Lower lobe of right lung (tissue), 2 donors: ENCODE measurements around the gene MKX. TPM values are rescaled to one million over a fixed set of nuclear protein-coding genes. Genes with fewer than 3 reads are reported as not detected.

Experiments used
- ATAC-seq, 2 donors: fragments of 200-7000 bp; cut with Tn5 transposase; one replicate each; pipeline ENCODE4 v1.9.1; 2020 to 2022; ENCODE audit warnings: mild to moderate bottlenecking in 2 of 2, moderate library complexity in 2 of 2
- DNase-seq: peaks from one replicate; pipeline ENCODE4 v3.0.0-alpha.2; 2020
- H3K27ac ChIP-seq: fragments of 200-600 bp; one replicate; pipeline ENCODE4 v1.8.0; 2022
- H3K27me3 ChIP-seq: fragments of 200-600 bp; one replicate; pipeline ENCODE4 v1.8.0; 2022; ENCODE audit warnings: low read depth
- H3K36me3 ChIP-seq: fragments of 200-600 bp; one replicate; pipeline ENCODE4 v1.8.0; 2022; ENCODE audit warnings: mild to moderate bottlenecking
- H3K4me1 ChIP-seq: fragments of 200-600 bp; one replicate; pipeline ENCODE4 v1.8.0; 2022
- H3K4me3 ChIP-seq: fragments of 200-600 bp; one replicate; pipeline ENCODE4 v1.8.0; 2022; ENCODE audit warnings: mild to moderate bottlenecking
- H3K9me3 ChIP-seq: fragments of 200-600 bp; one replicate; pipeline ENCODE4 v1.8.0; 2022
- CTCF ChIP-seq: fragments of 200-600 bp; IDR thresholded peaks from one replicate; pipeline ENCODE4 v1.8.0; 2022; ENCODE audit warnings: antibody characterized with exemption, mild to moderate bottlenecking
- intact Hi-C: fragments of 100-400 bp; cut with DNase I; formaldehyde crosslinking; loops from one replicate; pipeline ENCODE4 v1.11.0; 2022
- total RNA-seq: library from RNA; stranded (reverse); fragmentation: NEBNext Ultra II Directional; extraction: Animal tissue kit (Norgen Biotek cat#: 25700); gene quantifications from one replicate; pipeline ENCODE4 v1.2.1, GENCODE V29; 2021
- donor health status: DM: no; HTN: yes; CAD: no; lungs with severe emphysema.

Gene MKX
- total RNA-seq, 1 donor from 2014 or later, result 1.6 TPM

- DNase-seq, result no peak
- Histone ChIP-seq H3K27me3 (no peaks in the 10 kb centered on the region), H3K9me3 (no peaks in the 10 kb centered on the region), H3K27ac (no peak overlapping the region), H3K4me3 (no peak overlapping the region), H3K4me1 (no peaks in the 10 kb centered on the region), H3K36me3 (no peaks in the 10 kb centered on the region)
- intact Hi-C loops, result no loop called here
- no peak for ATAC-seq
- TF ChIP-seq CTCF, result no peak
These were observed 53.0 kb downstream of the MKX start for GRCh38 chr10:27692663-27693062.

DNA sequence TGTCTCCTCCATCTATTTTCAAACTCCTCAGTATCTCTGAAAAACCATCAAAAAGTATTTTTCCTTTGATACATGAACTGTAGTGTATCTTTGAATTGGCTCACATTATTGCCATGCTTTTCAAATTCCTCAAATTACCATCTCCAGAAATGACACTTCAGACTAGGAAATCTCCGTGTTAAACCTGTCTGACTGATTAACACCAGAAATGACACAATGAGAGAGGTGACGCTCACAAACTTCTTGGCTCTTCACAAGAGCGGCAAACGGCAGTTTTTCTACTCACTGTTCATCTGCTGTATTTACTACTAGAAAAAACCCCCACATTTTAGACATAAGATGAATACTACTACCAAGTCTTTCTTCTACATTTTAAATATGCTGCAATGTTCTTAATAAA is 56.6 kb downstream of the MKX start:
- no peak overlapping the region for H3K4me3 ChIP-seq
- no peaks in the 10 kb centered on the region for H3K27me3 ChIP-seq
- intact Hi-C loops, result no loop called here
- ATAC-seq, result no peak
- H3K4me1 ChIP-seq, result no peaks in the 10 kb centered on the region
- H3K9me3 ChIP-seq, result no peaks in the 10 kb centered on the region
- no peaks in the 10 kb centered on the region for H3K36me3 ChIP-seq
- DNase-seq, result no peak
- no peak overlapping the region for H3K27ac ChIP-seq
- TF ChIP-seq CTCF, result no peak

- intact Hi-C loops, result no loop called here
- no peaks in the 10 kb centered on the region for H3K9me3 ChIP-seq
- H3K27me3 ChIP-seq, result no peaks in the 10 kb centered on the region
- no peak overlapping the region for H3K4me3 ChIP-seq
- H3K4me1 ChIP-seq, result no peaks in the 10 kb centered on the region
- TF ChIP-seq CTCF, result no peak
- ATAC-seq (no peak), DNase-seq (no peak)
- H3K36me3 ChIP-seq, result no peaks in the 10 kb centered on the region
- H3K27ac ChIP-seq, result no peak overlapping the region
These were observed 57.3 kb downstream of the MKX start for GRCh38 chr10:27688276-27688675.

GRCh38 chr10:27687743-27688142 is 57.9 kb downstream of the MKX start:
- H3K27me3 ChIP-seq, result no peaks in the 10 kb centered on the region

DNA sequence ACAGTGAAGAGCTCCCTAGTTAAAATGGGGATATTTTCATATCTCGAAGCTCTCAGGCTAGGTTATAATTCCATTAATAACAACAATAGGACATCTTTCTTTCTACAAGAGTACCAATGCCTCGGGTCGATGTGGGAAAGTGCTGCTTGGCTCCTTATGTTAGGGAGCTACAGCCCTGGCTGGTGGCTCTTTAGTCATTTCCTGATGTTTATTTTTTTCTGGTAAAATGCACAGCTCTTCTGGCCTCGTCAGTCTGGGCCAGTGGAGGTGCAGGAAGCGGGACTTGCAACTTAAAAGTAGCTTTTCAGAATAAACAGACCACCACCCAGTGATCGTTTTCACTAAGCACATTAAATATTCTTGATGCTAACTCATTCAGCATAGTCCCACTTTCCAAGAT is 58.3 kb downstream of the MKX start:
- Histone ChIP-seq H3K27me3 (no peaks in the 10 kb centered on the region), H3K36me3 (no peaks in the 10 kb centered on the region), H3K27ac (no peak overlapping the region), H3K4me1 (no peaks in the 10 kb centered on the region), H3K4me3 (no peak overlapping the region), H3K9me3 (no peaks in the 10 kb centered on the region)
- DNase-seq (no peak), ATAC-seq (no peak)
- no peak for TF ChIP-seq CTCF
- intact Hi-C loops, result no loop called here

More at GRCh38 chr10:27687743-27688142, 57.9 kb downstream of the MKX start:
- Histone ChIP-seq H3K9me3 (no peaks in the 10 kb centered on the region), H3K4me1 (no peaks in the 10 kb centered on the region), H3K4me3 (no peak overlapping the region), H3K36me3 (no peaks in the 10 kb centered on the region), H3K27ac (no peak overlapping the region)
- intact Hi-C loops, result no loop called here
- no peak for DNase-seq
- no peak for TF ChIP-seq CTCF
- no peak for ATAC-seq

DNA sequence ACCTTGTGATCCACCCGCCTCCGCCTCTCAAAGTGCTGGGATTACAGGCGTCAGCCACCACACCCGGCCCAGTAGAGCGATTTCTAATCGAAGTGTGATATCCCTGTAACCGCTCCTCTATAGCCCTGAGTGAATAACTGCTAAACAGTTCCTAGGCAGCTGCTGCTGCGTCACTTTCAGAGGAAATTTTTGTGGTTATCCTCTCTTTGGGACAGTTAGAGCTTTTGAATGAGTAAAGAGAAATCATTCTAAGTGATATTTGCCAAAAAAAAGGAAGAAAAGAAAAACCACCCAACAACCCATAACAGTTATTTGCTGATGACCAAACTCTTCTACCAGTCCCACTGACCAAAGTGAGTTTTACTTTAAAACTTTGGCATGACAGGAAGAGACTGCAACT is 59.9 kb downstream of the MKX start:
- intact Hi-C loops, result no loop called here
- Histone ChIP-seq H3K4me3 (no peak overlapping the region), H3K4me1 (no peaks in the 10 kb centered on the region), H3K9me3 (no peaks in the 10 kb centered on the region), H3K27me3 (no peaks in the 10 kb centered on the region), H3K36me3 (no peaks in the 10 kb centered on the region), H3K27ac (no peak overlapping the region)
- DNase-seq, result no peak
- no peak for TF ChIP-seq CTCF
- no peak for ATAC-seq
